GM12878 (cell line): ENCODE results near the gene ACO1. TPM values are rescaled to one million over a fixed set of nuclear protein-coding genes. Genes with fewer than 3 reads are reported as not detected.

Source experiments
- BRCA1 ChIP-seq: IDR thresholded peaks from 2 replicates; pipeline ENCODE4 v1.6.1; 2011; ENCODE audit warnings: low read depth, low read length, improper control_type of control experiment
- CHD2 ChIP-seq: IDR thresholded peaks from 2 replicates; pipeline ENCODE4 v1.6.1; 2011; ENCODE audit warnings: low read depth, low read length, improper control_type of control experiment, borderline replicate concordance
- CUX1 ChIP-seq: IDR thresholded peaks from 2 replicates; pipeline ENCODE4 v1.6.1; 2012; ENCODE audit warnings: improper control_type of control experiment, low read depth, low read length; ENCODE audit not compliant: insufficient replicate concordance
- E2F8 ChIP-seq: fragments of 450-650 bp; IDR thresholded peaks from 2 replicates; pipeline ENCODE4 v1.6.1; 2018; ENCODE audit warnings: mild to moderate bottlenecking, low read depth, moderate library complexity; ENCODE audit not compliant: partially characterized antibody
- EZH2 ChIP-seq: IDR thresholded peaks from 2 replicates; pipeline ENCODE4 v1.6.1; 2012; ENCODE audit warnings: low read depth, mild to moderate bottlenecking, control low read depth, inconsistent platforms, low read length, borderline replicate concordance; ENCODE audit not compliant: control insufficient read depth
- FOS ChIP-seq: IDR thresholded peaks from 3 replicates; pipeline ENCODE4 v1.6.1; 2011; ENCODE audit warnings: borderline replicate concordance; ENCODE audit not compliant: insufficient read length; ENCODE audit errors: extremely low read depth
- MYB ChIP-seq: fragments of 150-350 bp; IDR thresholded peaks from 2 replicates; pipeline ENCODE4 v1.6.1; 2014; ENCODE audit warnings: mild to moderate bottlenecking, low read depth, low read length, borderline replicate concordance
- NR2F1 ChIP-seq: fragments of 450-650 bp; conservative IDR thresholded peaks from 2 replicates; pipeline ENCODE4 v1.6.1; 2017; ENCODE audit warnings: mild to moderate bottlenecking
- PAX8 ChIP-seq: fragments of 450-650 bp; IDR thresholded peaks from 2 replicates; pipeline ENCODE4 v1.6.1; 2017; ENCODE audit warnings: mild to moderate bottlenecking, moderate library complexity
- RFX5 ChIP-seq: IDR thresholded peaks from 2 replicates; pipeline ENCODE4 v1.6.1; 2011; ENCODE audit warnings: low read depth, low read length, improper control_type of control experiment
- SP1 ChIP-seq: IDR thresholded peaks from one replicate; pipeline ENCODE4 v1.6.1; 2011; ENCODE audit warnings: low read depth, low read length
- SPI1 ChIP-seq: IDR thresholded peaks from 2 replicates; pipeline ENCODE4 v1.6.1; 2011; ENCODE audit warnings: low read depth, mild to moderate bottlenecking, low read length, moderate library complexity, borderline replicate concordance; ENCODE audit not compliant: insufficient read depth
- SREBF2 ChIP-seq: IDR thresholded peaks from 2 replicates; pipeline ENCODE4 v1.6.1; 2012; ENCODE audit warnings: mild to moderate bottlenecking, low read length
- STAT3 ChIP-seq: IDR thresholded peaks from 2 replicates; pipeline ENCODE4 v1.6.1; 2011; ENCODE audit warnings: low read depth, low read length, improper control_type of control experiment
- ZNF592 ChIP-seq: fragments of 450-650 bp; IDR thresholded peaks from 2 replicates; pipeline ENCODE4 v1.6.1; 2017; ENCODE audit warnings: mild to moderate bottlenecking, moderate library complexity
- polyA plus RNA-seq, 11 experiments: library from polyadenylated mRNA; depleted of rRNA in 4 of 11; unstranded in 6 of 11; stranded (reverse) in 5 of 11; fragments of >200 nt; fragmentation: Nextera tagmentation in 4 of 11; fragmentation: Illumina TruSeq in 1 of 11; extraction: Ambion mirVana in 4 of 11; extraction: Trizol in 1 of 11; gene quantifications; 1 replicate in 1 of 11; 2 replicates in 10 of 11; pipeline versions ENCODE4 v1.2.1 to v1.2.3, GENCODE V29; 2011 to 2016; ENCODE audit warnings: inconsistent platforms in 2 of 11, missing spikeins in 2 of 11, low read depth in 1 of 11
- total RNA-seq, 4 experiments: library from RNA; depleted of rRNA in 3 of 4; stranded (reverse); fragments of >200 nt in 3 of 4; fragmentation: Illumina TruSeq in 1 of 4; extraction: Trizol in 1 of 4; gene quantifications; 2 replicates each; pipeline versions ENCODE4 v1.2.1 to v1.2.3, GENCODE V29; 2013 to 2021

The ACO1 gene
- total and polyA plus RNA-seq, 10 of the 15 experiments (the other 5 are each of a cell fraction or from before 2014, with no cell fraction given): 0.21 to 6.5 (median 3.3) TPM

- no peak for TF ChIP-seq MYB
- TF ChIP-seq NR2F1: peak; percentile 57
- no peak for TF ChIP-seq E2F8
- no peak for TF ChIP-seq CHD2
- no peak for TF ChIP-seq EZH2
- TF ChIP-seq FOS: no peak
- TF ChIP-seq ZNF592: no peak
- no peak for TF ChIP-seq CUX1
- TF ChIP-seq SP1: no peak
- TF ChIP-seq SPI1: no peak
- no peak for TF ChIP-seq PAX8
- TF ChIP-seq BRCA1: no peak
- no peak for TF ChIP-seq RFX5
- no peak for TF ChIP-seq SREBF2
- no peak for TF ChIP-seq STAT3
Measured at GRCh38 chr9:32384364-32385151, at the start of gene ACO1 (continued).
